ENCODE measurements around the gene OR8D4.
"Not testable (repeated sequence)": the region's sequence is repeated elsewhere in the genome, so short reads cannot be mapped to it uniquely, and the experiment has no call there.

OR8D4 gene

GRCh38 chr11:123901867-123902266, at the start of gene OR8D4:
TSS of gene OR8D4 (plus strand) at chr11:123902167. CDS start at chr11:123906432, 4,265 bp downstream.
- no peak for ATAC-seq

GRCh38 chr11:123852321-123852720, 49.6 kb upstream of the OR8D4 start:
- no peak for ATAC-seq

GRCh38 chr11:123853038-123853437, 48.9 kb upstream of the OR8D4 start:
- ATAC-seq = no peak

- no peak for ATAC-seq
These were observed 45.5 kb upstream of the OR8D4 start for GRCh38 chr11:123856444-123856843.

GRCh38 chr11:123859731-123860130, 42.2 kb upstream of the OR8D4 start:
- no peak for ATAC-seq

GRCh38 chr11:123865293-123865692, 36.7 kb upstream of the OR8D4 start:
- not testable (repeated sequence) for ATAC-seq

GRCh38 chr11:123867795-123868194, 34.2 kb upstream of the OR8D4 start:
- ATAC-seq = not testable (repeated sequence)

GRCh38 chr11:123880912-123881311, 21.1 kb upstream of the OR8D4 start:
- no peak for ATAC-seq

- no peak for ATAC-seq
These were observed 16.4 kb upstream of the OR8D4 start, which contains the start of gene TMEM225 for GRCh38 chr11:123885570-123885969. TSS of gene TMEM225 (minus strand) at chr11:123885670. CDS start at chr11:123885425, 245 bp downstream.

GRCh38 chr11:123892031-123892430, 9.9 kb upstream of the OR8D4 start:
- ATAC-seq = no peak

- ATAC-seq = no peak
These were observed 2.2 kb upstream of the OR8D4 start for GRCh38 chr11:123899792-123900191.

GRCh38 chr11:123903932-123904331, 2.0 kb downstream of the OR8D4 start:
- ATAC-seq = no peak

GRCh38 chr11:123904932-123905331, 3.0 kb downstream of the OR8D4 start:
- no peak for ATAC-seq

- no peak for ATAC-seq
These were observed 3.9 kb downstream of the OR8D4 start for GRCh38 chr11:123905826-123906225.

- ATAC-seq = no peak
These were observed 19.0 kb downstream of the OR8D4 start for GRCh38 chr11:123920943-123921342.

- ATAC-seq = no peak
These were observed 22.1 kb downstream of the OR8D4 start for GRCh38 chr11:123924027-123924426.

GRCh38 chr11:123939317-123939716, 37.4 kb downstream of the OR8D4 start, which contains the start of gene OR4D5:
TSS of gene OR4D5 (plus strand) at chr11:123939617. CDS start at chr11:123939617, 0 bp downstream.
- no peak for ATAC-seq

GRCh38 chr11:123942413-123942812, 40.4 kb downstream of the OR8D4 start:
- no peak for ATAC-seq

- no peak for ATAC-seq
These were observed 41.8 kb downstream of the OR8D4 start, which contains the start of gene OR6T1 for GRCh38 chr11:123943738-123944137. TSS of gene OR6T1 (minus strand) at chr11:123943838. CDS start at chr11:123943838, 0 bp downstream.

GRCh38 chr11:123945132-123945531, 43.2 kb downstream of the OR8D4 start:
- ATAC-seq = no peak

GRCh38 chr11:123956752-123957151, 54.8 kb downstream of the OR8D4 start:
- no peak for ATAC-seq
